Measurements from ENCODE around the gene CMPK1.
"Not testable (repeated sequence)": the region's sequence is repeated elsewhere in the genome, so short reads cannot be mapped to it uniquely, and the experiment has no call there.

Gene CMPK1, protein sequence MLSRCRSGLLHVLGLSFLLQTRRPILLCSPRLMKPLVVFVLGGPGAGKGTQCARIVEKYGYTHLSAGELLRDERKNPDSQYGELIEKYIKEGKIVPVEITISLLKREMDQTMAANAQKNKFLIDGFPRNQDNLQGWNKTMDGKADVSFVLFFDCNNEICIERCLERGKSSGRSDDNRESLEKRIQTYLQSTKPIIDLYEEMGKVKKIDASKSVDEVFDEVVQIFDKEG

DNA sequence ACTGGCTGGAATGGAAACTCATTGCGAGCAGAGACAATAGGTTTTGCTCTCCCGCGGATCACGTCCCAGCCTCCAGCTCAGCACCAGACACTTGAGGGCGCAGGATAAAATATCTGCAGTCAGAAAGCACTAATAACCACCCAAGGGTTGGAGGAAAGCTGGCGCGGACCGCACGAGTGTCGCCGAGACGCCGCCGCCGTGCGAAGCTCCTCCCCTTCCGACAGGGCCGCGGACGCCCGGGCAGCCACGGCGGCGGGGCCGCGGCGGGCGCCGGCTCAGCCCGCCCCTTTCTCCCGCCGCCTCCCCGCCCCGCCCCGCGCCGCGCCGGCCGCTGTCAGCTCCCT, at the start of gene CMPK1:
CMPK1 (plus strand) TSS at position 213 of the 344 bp plus-strand sequence. CDS start 156 bp downstream, outside the sequence.
- DNase-seq (ENCODE audit: low spot score), result peak; percentile 84

DNA sequence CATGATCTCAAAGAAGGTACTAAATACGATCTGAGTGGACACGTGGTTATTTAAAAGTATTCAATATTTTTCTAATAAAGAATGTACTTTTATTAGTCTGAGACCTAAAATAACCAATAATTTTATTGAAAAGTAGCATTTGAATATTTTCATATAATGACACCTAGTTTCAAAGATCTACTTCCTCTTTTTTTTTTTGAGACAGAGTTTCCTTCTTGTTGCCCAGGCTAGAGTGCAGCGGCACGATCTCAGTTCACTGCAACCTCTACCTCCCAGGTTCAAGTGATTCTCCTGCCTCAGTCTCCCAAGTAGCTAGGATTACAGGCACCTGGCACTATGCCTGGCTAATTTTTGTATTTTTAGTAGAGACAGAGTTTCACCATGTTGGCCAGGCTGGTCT, 45.5 kb upstream of the CMPK1 start:
- not testable (repeated sequence) for DNase-seq (ENCODE audit: low spot score)

DNA sequence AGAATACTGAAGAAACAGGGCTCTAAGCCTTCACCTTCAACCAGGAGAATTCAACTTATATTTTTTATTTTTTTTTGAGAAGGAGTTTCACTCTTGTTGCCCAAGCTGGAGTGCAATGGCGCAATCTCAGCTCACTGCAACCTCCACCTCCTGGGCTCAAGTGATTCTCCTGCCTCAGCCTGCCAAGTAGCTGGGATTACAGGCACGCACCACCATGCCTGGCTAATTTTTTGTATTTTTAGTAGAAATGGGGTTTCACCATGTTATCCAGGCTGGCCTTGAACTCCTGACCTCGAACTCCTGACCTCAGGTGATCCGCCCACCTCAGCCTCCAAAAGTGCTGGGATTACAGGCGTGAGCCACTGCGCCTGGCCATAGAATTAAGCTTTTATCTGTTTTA, 38.7 kb upstream of the CMPK1 start:
- not testable (repeated sequence) for DNase-seq (ENCODE audit: low spot score)

DNA sequence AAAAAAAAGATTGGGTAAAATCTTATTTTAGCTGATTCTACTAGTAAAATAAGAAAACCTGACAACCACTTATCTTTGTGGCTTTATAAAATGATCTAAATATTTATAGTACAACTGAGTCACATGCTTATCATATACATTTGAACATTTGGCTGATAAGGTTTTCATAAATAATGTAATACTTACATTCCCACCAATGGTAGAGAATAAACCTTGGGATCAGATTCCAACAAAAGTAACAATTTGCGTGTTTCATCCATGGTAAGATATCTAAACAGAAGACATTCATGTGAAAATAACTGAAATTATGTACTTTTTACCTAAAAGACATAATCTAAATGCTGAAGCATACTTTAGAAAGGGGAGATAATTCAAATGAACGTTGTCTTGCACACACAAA, 38.0 kb upstream of the CMPK1 start:
- no peak for DNase-seq (ENCODE audit: low spot score)

DNA sequence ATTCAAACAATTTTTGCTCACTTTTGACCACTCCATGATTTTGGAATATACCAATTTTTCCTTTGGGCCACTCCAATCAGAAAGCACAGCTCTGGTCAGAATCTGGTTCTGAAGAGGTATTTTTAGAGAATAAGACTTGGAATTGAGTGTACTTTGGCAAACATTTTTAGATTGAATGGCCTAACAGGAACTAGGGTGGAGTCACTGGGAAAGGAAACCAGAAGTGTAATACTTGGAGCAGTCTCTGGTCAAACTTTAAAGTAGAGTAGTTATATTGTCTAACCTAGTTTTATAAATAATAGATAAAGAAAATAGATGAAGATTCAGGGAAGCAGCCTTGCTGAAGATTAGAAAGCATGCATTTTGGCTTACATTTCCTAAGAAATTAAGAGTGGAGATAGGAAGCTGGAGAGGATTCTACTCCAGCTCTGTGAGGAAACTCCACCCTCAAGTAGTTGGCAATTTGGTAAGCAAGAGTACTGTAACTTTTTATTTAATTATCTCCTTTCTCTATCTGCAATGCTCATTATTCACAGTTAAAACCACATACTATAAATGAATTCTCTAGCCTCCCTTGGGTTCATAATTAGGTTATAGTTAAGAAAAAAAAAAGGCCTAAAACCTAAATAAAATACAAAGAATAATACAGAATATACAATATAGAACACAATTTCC, 35.4 kb upstream of the CMPK1 start:
- no peak for DNase-seq (ENCODE audit: low spot score)

DNA sequence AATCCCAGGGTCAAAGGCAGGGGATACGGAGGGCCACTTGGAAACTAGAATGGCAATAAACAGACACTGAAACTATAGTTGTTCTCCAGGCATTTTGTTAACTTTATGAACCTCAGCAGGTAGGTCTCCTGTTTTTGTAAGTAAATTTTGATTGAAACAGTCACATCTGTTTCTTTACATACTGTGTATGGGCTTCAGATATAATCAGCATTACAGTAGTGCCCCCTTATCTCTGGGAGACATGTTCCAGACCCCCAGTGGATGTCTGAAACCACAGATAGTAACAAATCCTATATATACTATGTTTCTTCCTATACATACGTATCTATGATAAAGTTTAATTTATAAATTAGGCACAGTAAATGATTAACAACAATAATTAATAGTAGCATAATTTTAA, 31.1 kb upstream of the CMPK1 start:
- no peak for DNase-seq (ENCODE audit: low spot score)

DNA sequence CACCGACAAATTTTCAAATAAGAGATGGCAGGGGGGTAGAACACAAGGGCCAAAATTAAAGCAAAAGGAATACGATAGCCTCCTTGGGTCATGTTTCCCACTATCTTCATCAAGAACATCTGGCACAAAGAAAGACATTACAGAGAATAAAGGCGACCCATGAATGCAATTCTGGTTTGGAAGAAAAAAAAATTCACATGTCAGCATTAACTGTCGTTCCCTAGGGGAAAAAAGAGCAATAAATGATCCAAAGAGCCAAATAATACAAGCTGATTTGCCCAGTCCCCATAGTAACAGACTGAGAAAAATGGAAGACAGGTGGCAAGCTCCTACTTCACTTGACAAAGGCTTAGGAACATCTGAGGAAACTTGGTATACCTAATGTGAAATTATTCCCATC, 24.2 kb upstream of the CMPK1 start:
- no peak for DNase-seq (ENCODE audit: low spot score)

DNA sequence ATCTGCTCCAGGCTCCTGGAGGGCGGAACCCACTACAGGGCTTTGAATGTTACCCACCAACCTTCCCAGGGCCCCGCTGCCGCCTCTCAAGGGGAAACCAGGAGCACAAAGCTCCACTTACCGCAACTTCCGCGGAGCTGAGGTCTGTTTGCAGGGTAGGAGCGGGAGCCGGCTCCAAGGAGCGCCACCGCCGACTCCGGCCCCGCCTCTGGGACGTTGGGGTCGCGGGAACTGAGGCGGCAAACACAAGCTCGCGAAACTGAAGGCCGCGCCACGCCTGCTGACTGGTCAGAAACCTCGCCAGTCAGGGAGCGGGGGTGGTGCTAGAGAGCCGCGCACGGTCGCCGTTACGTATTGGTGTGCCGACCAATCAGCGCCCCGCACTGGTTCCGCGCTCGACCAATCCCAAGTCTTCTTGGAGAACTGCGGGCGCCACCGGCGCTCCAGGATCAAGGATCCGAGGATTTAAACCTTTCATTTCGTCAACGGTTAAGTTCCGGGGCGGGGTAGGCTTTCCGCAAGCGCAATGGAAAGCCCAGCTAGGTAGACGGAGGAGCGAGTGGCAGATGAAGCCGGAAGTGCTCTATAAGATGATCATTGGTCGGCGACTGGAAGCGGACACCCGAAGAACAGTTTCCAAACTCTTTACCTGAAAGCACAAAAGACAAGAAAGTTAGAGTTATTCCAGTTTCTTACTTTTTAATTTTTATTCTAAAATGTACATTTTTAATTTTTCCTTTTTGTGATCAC, 19.5 kb upstream of the CMPK1 start, which contains the start of gene STIL:
STIL (minus strand) TSS at position 233 of the 750 bp plus-strand sequence. CDS start 3,828 bp downstream, outside the sequence.
- peak; percentile 98 for DNase-seq (ENCODE audit: low spot score)

DNA sequence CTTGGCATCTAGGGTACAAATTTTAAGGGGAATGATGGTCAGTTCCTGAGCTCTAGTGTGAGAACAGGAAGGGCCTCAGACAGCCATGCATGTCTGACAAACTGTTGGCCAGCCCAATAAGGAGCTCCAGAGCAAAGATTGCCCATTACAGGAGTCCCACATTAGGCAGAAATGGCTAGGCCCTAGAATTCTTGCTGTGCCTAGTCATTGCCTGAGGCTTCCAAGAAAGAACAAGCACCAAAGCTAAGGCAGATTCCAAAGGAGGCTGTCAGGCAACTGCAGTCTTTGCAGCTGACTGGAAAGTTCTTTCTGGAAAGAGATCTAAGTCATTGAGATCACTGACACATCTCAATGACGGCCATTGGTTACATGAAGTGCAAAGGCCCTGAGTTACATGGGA, 15.7 kb upstream of the CMPK1 start:
- no peak for DNase-seq (ENCODE audit: low spot score)

DNA sequence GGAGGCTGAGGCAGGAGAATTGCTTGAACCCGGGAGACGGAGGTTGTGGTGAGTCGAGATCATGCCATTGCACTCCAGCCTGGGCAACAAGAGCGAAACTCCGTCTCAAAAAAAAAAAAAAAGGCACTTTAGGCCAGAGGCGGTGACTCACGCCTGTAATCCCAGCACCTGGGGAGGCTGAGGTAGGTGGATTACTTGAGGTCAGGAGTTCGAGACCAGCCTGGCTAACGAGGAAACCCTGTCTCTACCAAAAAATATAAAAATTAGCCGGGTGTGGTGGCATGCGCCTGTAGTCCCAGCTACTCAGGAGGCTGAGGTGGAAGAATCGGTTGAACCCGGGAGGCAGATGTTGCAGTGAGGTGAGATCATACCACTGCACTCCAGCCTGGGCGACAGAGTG, 13.6 kb upstream of the CMPK1 start:
- DNase-seq (ENCODE audit: low spot score), result not testable (repeated sequence)

DNA sequence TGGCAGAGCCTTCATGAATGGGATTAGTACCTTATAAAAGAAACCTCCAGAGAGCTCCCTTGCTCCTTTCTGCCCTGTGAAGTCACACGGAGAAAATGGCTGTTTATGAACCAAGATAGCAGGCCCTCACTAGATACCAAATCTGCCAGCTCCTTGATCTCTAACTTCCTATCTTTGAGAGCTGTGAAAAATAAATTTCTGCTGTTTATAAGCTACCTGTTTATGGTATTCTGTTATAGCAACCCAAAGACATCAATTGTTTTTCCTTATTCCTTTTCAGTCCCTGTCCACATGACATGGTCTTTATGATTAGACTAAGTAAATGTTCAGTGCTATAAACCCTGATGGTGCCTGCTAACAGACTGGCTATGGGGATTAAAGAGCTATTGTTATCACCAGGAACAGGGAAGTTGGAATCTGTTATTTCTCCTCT, 10.0 kb upstream of the CMPK1 start:
- DNase-seq (ENCODE audit: low spot score), result no peak

DNA sequence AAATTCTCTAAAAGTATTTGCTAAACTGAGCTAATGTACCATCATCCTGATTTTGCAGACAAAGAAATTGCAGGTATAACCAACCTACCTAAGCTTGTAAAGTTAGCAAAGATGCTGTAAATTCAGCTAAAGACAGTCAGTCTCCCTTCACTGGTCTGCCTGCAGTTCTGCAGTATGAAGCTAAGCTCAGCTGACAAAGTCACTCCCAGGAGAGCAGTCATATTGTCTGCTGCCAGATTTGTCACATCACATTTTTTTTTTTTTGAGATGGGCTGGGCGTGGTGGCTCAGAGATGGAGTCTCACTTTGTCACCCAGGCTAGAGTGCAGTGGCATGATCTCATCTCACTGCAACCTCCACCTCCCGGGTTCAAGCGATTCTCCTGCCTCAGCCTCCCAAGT, 8.9 kb upstream of the CMPK1 start:
- DNase-seq (ENCODE audit: low spot score), result no peak

DNA sequence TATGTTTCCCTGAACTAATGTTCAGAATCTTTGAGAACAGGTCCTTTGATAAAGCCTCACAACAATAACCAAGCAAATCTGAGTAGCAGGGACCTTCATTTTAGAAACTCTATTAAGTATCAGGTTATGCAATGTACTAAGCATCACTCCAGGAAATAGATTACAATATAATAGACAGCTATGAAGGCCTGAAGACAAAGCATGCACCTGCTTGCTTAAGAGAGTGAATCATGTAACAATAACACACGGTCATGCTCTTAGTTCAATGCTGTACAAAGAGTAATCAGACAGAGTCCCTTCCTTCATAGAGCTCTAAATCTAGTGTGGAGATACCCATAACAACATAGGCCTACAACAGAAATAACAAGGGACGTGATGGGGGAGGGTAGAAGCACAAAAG, 8.1 kb upstream of the CMPK1 start:
- no peak for DNase-seq (ENCODE audit: low spot score)

DNA sequence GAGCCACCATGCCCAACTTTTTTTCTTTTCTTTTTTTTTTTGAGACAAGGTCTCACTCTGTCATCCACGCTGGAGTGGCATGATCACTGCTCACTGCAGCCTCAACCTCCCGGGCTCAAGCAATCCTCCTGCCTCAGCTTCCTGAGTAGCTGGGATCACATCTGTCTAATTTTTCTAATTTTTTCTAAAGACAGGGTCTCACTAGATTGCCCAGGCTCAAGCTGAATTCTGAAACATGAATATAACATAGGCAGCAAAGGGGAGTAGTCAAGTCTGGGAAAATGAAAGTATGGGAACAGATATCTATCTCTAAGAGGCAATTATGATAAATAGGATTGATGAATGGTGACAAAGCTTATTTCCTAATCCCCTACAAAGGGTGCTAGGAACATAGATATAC, 7.3 kb upstream of the CMPK1 start:
- DNase-seq (ENCODE audit: low spot score), result no peak

DNA sequence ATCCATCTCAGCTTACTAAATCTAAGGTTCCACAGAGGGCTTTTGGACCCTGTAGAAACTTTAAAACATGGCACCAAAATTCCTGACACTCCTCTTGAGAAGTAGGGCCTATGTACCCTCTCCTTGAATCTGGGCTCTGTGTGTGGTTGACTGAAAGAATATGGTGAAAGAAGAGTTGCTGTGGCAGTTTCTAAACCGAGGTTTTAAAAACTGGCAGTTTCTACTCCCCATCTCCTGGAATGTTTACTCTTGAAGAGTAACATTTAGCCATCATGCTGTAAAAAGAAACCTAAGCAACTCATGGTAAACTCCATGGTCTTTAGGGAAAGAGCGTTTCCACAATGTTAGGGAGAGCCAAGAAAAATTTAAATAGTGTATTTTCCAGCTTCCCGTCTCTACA, 4.6 kb upstream of the CMPK1 start:
- DNase-seq (ENCODE audit: low spot score), result no peak

DNA sequence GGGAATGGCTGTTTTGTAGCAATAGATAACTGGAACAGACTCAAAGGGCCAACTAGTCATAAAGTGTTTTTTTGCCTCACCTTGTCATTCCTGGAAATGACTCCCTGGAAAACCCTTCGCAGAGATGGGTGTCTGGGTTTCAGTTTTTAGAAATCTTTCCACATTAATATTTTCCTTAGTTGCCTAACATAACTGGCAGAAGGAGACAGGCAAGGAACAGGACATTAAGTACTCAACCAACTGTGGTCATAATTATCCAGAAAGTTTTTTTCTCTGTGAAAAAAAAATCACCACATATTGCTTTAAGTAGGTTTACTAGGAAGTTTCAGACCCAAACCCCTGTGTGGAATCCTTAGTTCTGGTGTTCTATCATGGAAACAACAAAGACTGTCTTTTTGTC, 3.4 kb upstream of the CMPK1 start:
- DNase-seq (ENCODE audit: low spot score), result no peak

DNA sequence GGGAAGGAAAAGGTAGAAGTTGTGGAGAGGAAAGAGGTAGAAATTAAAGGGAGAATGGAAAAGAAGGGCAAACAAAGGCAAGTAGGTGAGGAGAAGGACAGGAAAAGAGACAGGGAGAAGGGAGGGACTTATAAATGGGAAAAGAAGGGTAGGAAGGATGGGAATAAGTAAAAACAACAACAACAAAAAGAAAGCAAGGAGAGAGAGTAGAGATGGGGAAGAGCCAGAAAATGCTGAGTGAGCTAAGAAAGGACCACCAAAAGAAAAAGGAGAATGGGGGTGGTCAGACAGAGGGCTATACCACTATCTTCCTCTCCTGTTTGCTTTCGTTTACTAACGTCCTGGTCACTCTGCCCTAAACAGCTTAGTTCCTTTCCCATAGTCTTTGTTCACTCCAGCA, 1.7 kb upstream of the CMPK1 start:
- DNase-seq (ENCODE audit: low spot score), result no peak

DNA sequence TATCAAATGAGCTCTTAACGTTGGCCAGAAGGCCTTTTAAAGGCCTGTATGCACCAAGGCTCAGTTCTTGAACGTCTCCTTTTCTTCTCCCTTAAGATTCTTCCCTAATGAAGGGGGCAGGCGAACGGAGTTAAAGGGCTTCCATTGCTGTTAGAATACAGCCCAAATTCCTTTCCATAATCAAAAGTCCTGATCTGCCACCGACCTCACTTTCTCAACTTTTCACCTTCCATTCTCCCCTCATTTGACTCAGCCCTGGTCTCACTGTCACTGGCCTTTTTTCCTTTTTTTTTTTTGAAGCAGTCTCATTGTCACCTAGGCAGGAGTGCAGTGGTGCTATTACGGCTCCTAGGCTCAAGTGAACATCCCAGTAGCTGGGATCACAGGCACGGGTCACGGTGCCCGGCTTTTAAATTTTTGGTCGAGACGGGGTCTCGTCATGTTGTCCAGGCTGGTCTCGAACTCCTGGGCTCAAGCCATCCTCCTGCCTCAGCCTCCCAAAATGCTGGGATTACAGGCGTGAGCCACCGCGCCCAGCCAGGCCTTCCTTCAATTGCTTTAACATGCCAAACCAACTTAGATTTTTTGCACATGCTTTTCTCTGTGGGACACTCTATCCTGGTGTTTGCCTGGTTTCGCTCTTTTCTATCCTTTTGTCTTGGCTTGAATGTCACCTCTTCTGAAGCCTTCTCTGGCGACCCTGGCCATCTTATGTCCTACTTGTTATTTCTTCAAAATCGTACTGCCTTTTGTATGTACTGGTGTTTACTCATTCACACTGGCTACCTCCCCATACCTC, 612 bp upstream of the CMPK1 start:
- DNase-seq (ENCODE audit: low spot score), result no peak

DNA sequence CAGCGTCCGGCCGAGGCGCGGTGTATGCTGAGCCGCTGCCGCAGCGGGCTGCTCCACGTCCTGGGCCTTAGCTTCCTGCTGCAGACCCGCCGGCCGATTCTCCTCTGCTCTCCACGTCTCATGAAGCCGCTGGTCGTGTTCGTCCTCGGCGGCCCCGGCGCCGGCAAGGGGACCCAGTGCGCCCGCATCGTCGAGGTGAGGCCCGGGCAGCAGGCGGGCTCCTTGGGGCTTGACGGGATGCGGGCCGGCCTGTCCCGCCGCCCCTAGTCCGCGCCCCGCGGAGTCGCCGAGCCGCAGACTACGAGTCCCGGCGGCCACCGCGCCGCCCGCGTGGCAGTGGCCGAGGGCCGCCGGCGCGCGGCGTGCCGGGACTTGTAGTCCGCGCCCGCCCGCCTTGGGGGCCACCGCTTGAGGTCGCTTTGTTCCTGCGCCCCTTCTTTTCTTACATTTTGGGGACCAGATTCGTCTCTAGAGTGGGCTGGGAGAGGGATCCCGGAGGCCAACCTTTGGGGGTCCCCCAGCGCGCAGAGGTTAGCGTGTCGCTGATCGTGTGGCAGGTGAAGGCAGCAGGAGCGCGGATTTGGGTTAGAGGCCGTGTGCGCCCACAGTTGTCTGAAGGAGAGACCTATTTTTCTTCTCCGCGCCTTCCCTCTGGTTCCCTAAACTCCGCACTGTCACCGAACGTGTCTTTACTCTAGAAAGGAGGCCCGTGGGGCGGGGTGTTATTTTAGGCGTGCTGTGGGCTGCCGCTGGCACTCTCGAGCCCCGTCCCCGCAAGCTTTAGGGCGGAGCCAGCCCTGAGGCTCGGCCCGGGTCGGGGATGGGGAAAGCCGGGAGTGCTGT, 553 bp downstream of the CMPK1 start:
- peak; percentile 81 for DNase-seq (ENCODE audit: low spot score)

DNA sequence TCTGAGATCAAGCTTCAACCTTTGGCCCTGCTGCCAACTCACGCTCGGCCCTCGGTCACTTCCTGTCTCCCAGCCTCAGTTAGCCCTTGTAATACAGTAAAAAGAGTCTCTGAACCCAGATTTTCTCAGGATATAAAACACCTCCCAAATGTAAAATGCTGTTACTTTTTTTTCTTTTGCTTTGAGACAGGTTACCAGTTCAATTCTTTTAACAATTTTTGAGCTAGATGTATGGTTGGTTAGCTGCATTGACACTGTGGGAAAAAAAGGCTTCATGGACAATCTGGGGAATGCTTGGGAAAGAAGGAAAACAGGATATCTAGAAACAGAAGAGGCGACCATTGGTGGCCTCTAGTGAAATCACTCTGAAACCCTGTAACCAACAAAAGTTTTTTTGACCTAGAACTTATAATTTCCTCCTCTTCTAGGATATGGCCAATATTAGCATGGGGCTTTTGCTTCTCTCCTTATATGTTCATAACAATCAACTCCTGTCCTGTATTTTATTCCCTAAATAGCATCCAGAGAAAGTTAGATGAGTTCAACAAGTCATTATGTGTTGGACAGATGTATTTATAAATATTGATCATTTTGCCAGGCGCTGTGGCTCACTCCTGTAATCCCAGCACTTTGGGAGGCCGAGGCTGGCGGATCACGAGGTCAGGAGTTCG, 1.3 kb downstream of the CMPK1 start:
- DNase-seq (ENCODE audit: low spot score), result no peak

DNA sequence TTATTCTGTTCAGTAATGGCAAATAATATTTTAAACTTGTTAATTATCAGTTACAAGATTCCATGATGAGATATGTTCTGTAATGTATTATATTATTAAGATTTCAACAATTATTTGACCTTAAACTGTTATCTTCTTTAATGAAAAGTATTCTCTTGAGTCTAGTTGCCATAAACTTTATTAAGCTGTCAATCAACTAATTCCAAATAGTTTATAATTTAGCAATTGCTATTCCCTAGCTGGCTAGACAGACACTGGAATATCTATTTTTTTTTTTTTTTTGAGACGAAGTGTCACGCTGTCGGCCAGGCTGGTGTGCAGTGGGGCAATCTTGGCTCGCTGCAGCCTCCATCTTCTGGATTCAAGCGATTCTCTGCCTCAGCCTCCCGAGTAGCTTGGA, 3.8 kb downstream of the CMPK1 start:
- DNase-seq (ENCODE audit: low spot score), result no peak
